ENCODE data around the gene ATXN1. TPM values are rescaled to one million over a fixed set of nuclear protein-coding genes. Genes with fewer than 3 reads are reported as not detected.

Gene ATXN1
- total RNA-seq, 1 experiment from 2014 or later = 5.6 TPM

GRCh38 chr6:16355238-16355637 is 406.0 kb downstream of the ATXN1 start:
- H3K23ac ChIP-seq (ENCODE audit: insufficient read length, low read depth, low read length) = no peak overlapping the region
- no peak overlapping the region for H3K18ac ChIP-seq (ENCODE audit: insufficient read length, low read depth, low read length)
- WGBS (ENCODE audit: extremely low coverage, insufficient read length, low lambda C conversion rate) = no CpG with 5 or more reads among the region's 9 CpGs
- H2BK15ac ChIP-seq (ENCODE audit: low read depth, low read length) = no peak overlapping the region
- H3K56ac ChIP-seq (ENCODE audit: insufficient read length, low read depth, low read length) = no peak overlapping the region
- no peak overlapping the region for H4K5ac ChIP-seq (ENCODE audit: insufficient read length, low read depth, low read length)
- no peak overlapping the region for H3K4me2 ChIP-seq (ENCODE audit: insufficient read depth, insufficient read length, low read length)
- H2AK5ac ChIP-seq (ENCODE audit: insufficient read length, low read length) = no peak overlapping the region
- no peaks in the 10 kb centered on the region for H3K79me2 ChIP-seq (ENCODE audit: insufficient read depth, low read length)
- no peak overlapping the region for H3T11ph ChIP-seq (ENCODE audit: low read length)
- H2BK20ac ChIP-seq (ENCODE audit: low read depth, low read length, poor library complexity, severe bottlenecking) = no peak overlapping the region
- no peak overlapping the region for H2AFZ ChIP-seq (ENCODE audit: low read length)
- TF ChIP-seq, protein P1, sequence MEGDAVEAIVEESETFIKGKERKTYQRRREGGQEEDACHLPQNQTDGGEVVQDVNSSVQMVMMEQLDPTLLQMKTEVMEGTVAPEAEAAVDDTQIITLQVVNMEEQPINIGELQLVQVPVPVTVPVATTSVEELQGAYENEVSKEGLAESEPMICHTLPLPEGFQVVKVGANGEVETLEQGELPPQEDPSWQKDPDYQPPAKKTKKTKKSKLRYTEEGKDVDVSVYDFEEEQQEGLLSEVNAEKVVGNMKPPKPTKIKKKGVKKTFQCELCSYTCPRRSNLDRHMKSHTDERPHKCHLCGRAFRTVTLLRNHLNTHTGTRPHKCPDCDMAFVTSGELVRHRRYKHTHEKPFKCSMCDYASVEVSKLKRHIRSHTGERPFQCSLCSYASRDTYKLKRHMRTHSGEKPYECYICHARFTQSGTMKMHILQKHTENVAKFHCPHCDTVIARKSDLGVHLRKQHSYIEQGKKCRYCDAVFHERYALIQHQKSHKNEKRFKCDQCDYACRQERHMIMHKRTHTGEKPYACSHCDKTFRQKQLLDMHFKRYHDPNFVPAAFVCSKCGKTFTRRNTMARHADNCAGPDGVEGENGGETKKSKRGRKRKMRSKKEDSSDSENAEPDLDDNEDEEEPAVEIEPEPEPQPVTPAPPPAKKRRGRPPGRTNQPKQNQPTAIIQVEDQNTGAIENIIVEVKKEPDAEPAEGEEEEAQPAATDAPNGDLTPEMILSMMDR (conservative IDR thresholded peaks at IDR 0.05) = no peak
- H3K14ac ChIP-seq (ENCODE audit: insufficient read depth, low read length) = no peak overlapping the region
- H2BK12ac ChIP-seq (ENCODE audit: insufficient read length, low read depth, low read length) = no peak overlapping the region
- peaks cover 4 to 7% of the 10 kb centered on the region in 2 experiments; a peak in 3 of 4 replicates for H3K4me1 Mint-ChIP-seq
- H3K9me3 ChIP-seq (ENCODE audit: control insufficient read depth, low read depth, low read length) = no peaks in the 10 kb centered on the region
- 0 out of 2 replicates have a peak, but pooled peaks cover 3% of the 10 kb centered on the region for H3K4me1 ChIP-seq (ENCODE audit: insufficient read depth, low read length)
- no peak overlapping the region for H3K9ac ChIP-seq (ENCODE audit: extremely low read depth, insufficient read length, low read length)
- H3K79me1 ChIP-seq (ENCODE audit: insufficient read depth, low read depth, low read length, poor library complexity, severe bottlenecking) = no peaks in the 10 kb centered on the region
- no peaks in the 10 kb centered on the region for H3K27me3 Mint-ChIP-seq (ENCODE audit: low read depth)
- no peak overlapping the region for H2BK120ac ChIP-seq (ENCODE audit: low read depth, low read length, poor library complexity, severe bottlenecking)
- no peaks in the 10 kb centered on the region for H3K27me3 ChIP-seq (ENCODE audit: insufficient read depth, low read length)
- H4K91ac ChIP-seq (ENCODE audit: insufficient read length, low read depth, low read length) = no peak overlapping the region
- no peaks in the 10 kb centered on the region for H4K20me1 ChIP-seq (ENCODE audit: control insufficient read depth, insufficient read depth, insufficient read length)
- no peaks in the 10 kb centered on the region for H3K36me3 Mint-ChIP-seq (ENCODE audit: insufficient read depth in 1 of 3, low read depth in 3 of 3)
- H4K8ac ChIP-seq (replicated peaks; ENCODE audit: insufficient read length, low read depth, low read length) = no peak overlapping the region
- no peaks in the 10 kb centered on the region for H3K23me2 ChIP-seq (ENCODE audit: insufficient read length, low read depth, low read length, poor library complexity, severe bottlenecking)
- DNase-seq = no peak
- no peak overlapping the region for H3K4me3 Mint-ChIP-seq
- no peak overlapping the region for H2BK5ac ChIP-seq (ENCODE audit: insufficient read length, low read length)
- no peaks in the 10 kb centered on the region for H3K9me3 Mint-ChIP-seq
- H3K27ac Mint-ChIP-seq = peak overlapping the region in 1 of 3 experiments; percentile 72; a peak in 1 of 7 replicates
- H3K4ac ChIP-seq (ENCODE audit: low read depth, low read length) = no peak overlapping the region
- no peak overlapping the region for H3K27ac ChIP-seq (ENCODE audit: insufficient read length, low read depth, low read length)
